A673 (cell line): ENCODE measurements around the gene SART3.

Experiments used
- CTCF ChIP-seq: fragments of 300-800, 200-600 bp; sonication (generic); conservative IDR thresholded peaks from 2 replicates; pipeline ENCODE4 v1.5.1; 2017; ENCODE audit warnings: low read depth, mild to moderate bottlenecking, antibody characterized with exemption, low read length, moderate library complexity, mixed read lengths
- EZH2 ChIP-seq: fragments of 200-600 bp; sonication (generic); IDR thresholded peaks from 2 replicates; pipeline ENCODE4 v1.6.1; 2017; ENCODE audit warnings: borderline replicate concordance, low read depth, mild to moderate bottlenecking, mixed read lengths, antibody characterized with exemption, low read length; ENCODE audit not compliant: poor library complexity, severe bottlenecking

GRCh38 chr12:108592033-108592909 lies 31.3 kb upstream of the SART3 start:
- TF ChIP-seq CTCF: no peak
- TF ChIP-seq EZH2: no peak
